SU-DHL-6 (cell line): ENCODE results near the gene RAB1B.

Source experiments
- CTCF ChIP-seq: fragments of 200-600 bp; sonication (generic); IDR thresholded peaks from one replicate; pipeline ENCODE4 v1.5.1; 2017; ENCODE audit warnings: antibody characterized with exemption, mild to moderate bottlenecking, low read length, moderate library complexity; ENCODE audit not compliant: insufficient read depth, poor library complexity, severe bottlenecking
- EZH2phosphoT487 ChIP-seq: fragments of 200-600 bp; sonication (generic), shearing (Covaris generic); conservative IDR thresholded peaks from 2 replicates; pipeline ENCODE4 v1.6.1; 2018; ENCODE audit warnings: mild to moderate bottlenecking, antibody characterized with exemption, low read length, moderate library complexity, mixed read lengths

- no peak for TF ChIP-seq CTCF
- TF ChIP-seq EZH2phosphoT487 = no peak
These were observed 18.9 kb downstream of the RAB1B start for GRCh38 chr11:66287211-66287888.
